HCT116 (cell line): ENCODE measurements around the gene CSNK1D. TPM values are rescaled to one million over a fixed set of nuclear protein-coding genes. Genes with fewer than 3 reads are reported as not detected.

Experiments used
- ATAC-seq: fragments of 200-7000 bp; cut with Tn5 transposase; 2 replicates; pipeline ENCODE4 v1.9.1; 2020; ENCODE audit warnings: mild to moderate bottlenecking, moderate library complexity
- BruUV-seq: library from RNA; stranded (reverse); fragments of 400-500 nt; replicated peaks from 2 replicates; lab custom pipeline; 2021; lab: Mats Ljungman, UMichigan
- CTCF ChIA-PET: fragments of 300-600 bp; sonication (Branson Sonifier 250); formaldehyde crosslinking; loops from one replicate; lab custom pipeline; 2021; ENCODE audit warnings: antibody characterized with exemption; lab: Charles Lee
- POLR2A ChIA-PET: fragments of 300-600, 350-600 bp; sonication (Branson Sonifier 250); formaldehyde crosslinking; loops from one replicate; lab custom pipeline; 2021; ENCODE audit warnings: antibody characterized with exemption; lab: Charles Lee
- RAD21 ChIA-PET, 2 experiments: fragments of 300-600 bp; sonication (Branson Sonifier 250); formaldehyde crosslinking; loops; one replicate each; lab custom pipeline; 2023; ENCODE audit warnings: low total read pairs in 2 of 2; ENCODE audit not compliant: uncharacterized antibody in 2 of 2, unreplicated experiment in 2 of 2, low non-redundant PET in 1 of 2; lab: Charles Lee
- DNase-seq: peaks from one replicate; pipeline ENCODE4 v3.0.0-alpha.2; 2010; ENCODE audit warnings: low read depth, low spot score
- H2AFZ ChIP-seq: fragments of 200-600 bp; shearing (Covaris generic), sonication (generic); 2 replicates; pipeline ENCODE4 v1.6.1; 2017; ENCODE audit warnings: low read depth, mixed run types, mixed read lengths, antibody characterized with exemption, low read length; ENCODE audit not compliant: poor library complexity, severe bottlenecking
- H3K27ac ChIP-seq: 2 replicates; pipeline ENCODE4 v1.5.1; 2012; ENCODE audit warnings: low read depth, low read length
- H3K27me3 ChIP-seq: fragments of 200-600 bp; sonication (generic); 2 replicates; pipeline ENCODE4 v1.6.1; 2016; ENCODE audit warnings: mixed run types, low read length, mixed read lengths; ENCODE audit not compliant: insufficient read depth
- H3K36me3 ChIP-seq, 2 experiments: fragments of 200-500 bp in 1 of 2; fragments of 200-600 bp in 1 of 2; sonication (Bioruptor generic) in 1 of 2; sonication (generic) in 1 of 2; 2 replicates each; pipeline versions ENCODE4 v1.5.1 to v1.6.1; 2014 to 2016; ENCODE audit warnings: low read length in 2 of 2, inconsistent platforms in 1 of 2, mixed read lengths in 1 of 2, mixed run types in 1 of 2; ENCODE audit not compliant: insufficient read depth in 2 of 2, control insufficient read depth in 1 of 2
- H3K4me1 ChIP-seq, 2 experiments: fragments of 200-600 bp in 1 of 2; sonication (generic) in 1 of 2; 2 replicates each; pipeline versions ENCODE4 v1.5.1 to v1.6.1; 2012 to 2017; ENCODE audit warnings: low read length in 2 of 2, inconsistent platforms in 1 of 2, mild to moderate bottlenecking in 1 of 2, mixed read lengths in 1 of 2, mixed run types in 1 of 2, moderate library complexity in 1 of 2; ENCODE audit not compliant: insufficient read depth in 2 of 2, control insufficient read depth in 1 of 2
- H3K4me2 ChIP-seq: fragments of 200-600 bp; sonication (generic); 2 replicates; pipeline ENCODE4 v1.6.1; 2017; ENCODE audit warnings: mixed run types, low read length, mixed read lengths
- H3K4me3 ChIP-seq, 2 experiments: fragments of 200-600 bp in 1 of 2; sonication (generic) in 1 of 2; replicated peaks in 1 of 2; 2 replicates each; pipeline ENCODE4 v1.5.1; 2011 to 2016; ENCODE audit warnings: low read length in 2 of 2, control low read depth in 1 of 2, low read depth in 1 of 2, mild to moderate bottlenecking in 1 of 2, mixed read lengths in 1 of 2, mixed run types in 1 of 2
- H3K79me2 ChIP-seq: fragments of 200-600 bp; sonication (generic); 2 replicates; pipeline ENCODE4 v1.6.1; 2017; ENCODE audit warnings: mild to moderate bottlenecking, mixed run types, low read length, moderate library complexity, mixed read lengths; ENCODE audit not compliant: insufficient read depth
- H3K9ac ChIP-seq: fragments of 200-600 bp; sonication (generic); 2 replicates; pipeline ENCODE4 v1.6.1; 2016; ENCODE audit warnings: low read length, mixed read lengths
- H3K9me2 ChIP-seq: fragments of 200-600 bp; sonication (generic), shearing (Covaris generic); 2 replicates; pipeline ENCODE4 v1.6.1; 2017; ENCODE audit warnings: mixed run types, mild to moderate bottlenecking, moderate library complexity; ENCODE audit not compliant: insufficient read depth
- H3K9me3 ChIP-seq, 2 experiments: fragments of 200-500 bp in 1 of 2; fragments of 200-600 bp in 1 of 2; sonication (Bioruptor generic) in 1 of 2; sonication (generic) in 1 of 2; 2 replicates each; pipeline ENCODE4 v1.6.1; 2014 to 2017; ENCODE audit warnings: low read length in 2 of 2, mixed read lengths in 2 of 2, inconsistent platforms in 1 of 2, low read depth in 1 of 2, mild to moderate bottlenecking in 1 of 2, mixed run types in 1 of 2, moderate library complexity in 1 of 2; ENCODE audit not compliant: control insufficient read depth in 1 of 2, insufficient read depth in 1 of 2
- H4K20me1 ChIP-seq: fragments of 200-600 bp; sonication (generic), shearing (Covaris generic); 2 replicates; pipeline ENCODE4 v1.6.1; 2017; ENCODE audit warnings: mixed run types, mild to moderate bottlenecking, moderate library complexity; ENCODE audit not compliant: insufficient read depth
- CBX3 ChIP-seq: IDR thresholded peaks from 2 replicates; pipeline ENCODE4 v1.6.1; 2012; ENCODE audit warnings: low read depth
- ELF1 ChIP-seq: IDR thresholded peaks from 2 replicates; pipeline ENCODE4 v1.6.1; 2012; ENCODE audit warnings: low read depth, borderline replicate concordance
- EZH2 ChIP-seq: fragments of 200-600 bp; sonication (generic); IDR thresholded peaks from 2 replicates; pipeline ENCODE4 v1.6.1; 2017; ENCODE audit warnings: antibody characterized with exemption, mixed run types
- FOSL1 ChIP-seq: IDR thresholded peaks from 2 replicates; pipeline ENCODE4 v1.6.1; 2012; ENCODE audit warnings: low read depth
- MAX ChIP-seq: IDR thresholded peaks from 2 replicates; pipeline ENCODE4 v1.6.1; 2012
- SIN3A ChIP-seq: IDR thresholded peaks from 2 replicates; pipeline ENCODE4 v1.6.1; 2012; ENCODE audit warnings: low read depth
- SP1 ChIP-seq: IDR thresholded peaks from 2 replicates; pipeline ENCODE4 v1.6.1; 2012; ENCODE audit warnings: low read depth
- SRF ChIP-seq: IDR thresholded peaks from 2 replicates; pipeline ENCODE4 v1.6.1; 2012; ENCODE audit warnings: low read depth
- YY1 ChIP-seq: IDR thresholded peaks from 2 replicates; pipeline ENCODE4 v1.6.1; 2011; ENCODE audit warnings: low read length, low read depth, moderate library complexity, mild to moderate bottlenecking; ENCODE audit not compliant: insufficient replicate concordance; ENCODE audit errors: extremely low read depth
- intact Hi-C: fragments of 100-400 bp; cut with micrococcal nuclease; formaldehyde crosslinking; loops from 2 replicates; pipeline ENCODE4 v1.10.0; 2022
- total RNA-seq: library from RNA; stranded (reverse); gene quantifications from one replicate; pipeline ENCODE4 v1.2.1, GENCODE V29; 2021; ENCODE audit not compliant: unreplicated experiment
- TF ChIP-seq, protein P1 (sequence below): IDR thresholded peaks from 2 replicates; pipeline ENCODE4 v1.6.1; 2011; ENCODE audit warnings: mild to moderate bottlenecking, low read length, moderate library complexity; ENCODE audit not compliant: insufficient replicate concordance; ENCODE audit errors: extremely low read depth

Gene CSNK1D
- total RNA-seq, 1 experiment from 2014 or later: 176 TPM

- peak; percentile 94 for TF ChIP-seq MAX
- TF ChIP-seq SP1: peak; percentile 78
- TF ChIP-seq EZH2: no peak
- TF ChIP-seq, all 23 proteins: peak for 4
Measured at GRCh38 chr17:82281502-82282238, 8.2 kb upstream of the CSNK1D start (continued).

- peak overlapping the region; percentile 59; the same call in 1 of the 2 replicates for H3K27ac ChIP-seq
- no peaks in the 10 kb centered on the region for H3K9me2 ChIP-seq
- H3K4me3 ChIP-seq: no peak overlapping the region
- peak overlapping the region; percentile 69 for H3K4me2 ChIP-seq
- H3K9me3 ChIP-seq: no peaks in the 10 kb centered on the region
- BruUV-seq: no TSS peak
- TF ChIP-seq FOSL1 (no peak), YY1 (no peak), SIN3A (no peak), SP1 (no peak)
- TF ChIP-seq, all 23 proteins: peak for 0
- Histone ChIP-seq H3K36me3 (no peaks in the 10 kb centered on the region), H3K4me1 (peaks cover 31 to 44% of the 10 kb centered on the region in 2 experiments), H3K9ac (no peak overlapping the region), H2AFZ (no peak overlapping the region), H3K27me3 (no peaks in the 10 kb centered on the region), H4K20me1 (no peaks in the 10 kb centered on the region), H3K79me2 (no peaks in the 10 kb centered on the region)
- CTCF ChIA-PET: interaction anchor here (0.5 kb wide), 1 partner anchor 27 kb away, joined by 3 read pairs; no protein-coding TSS in a partner anchor
- DNase-seq: no peak
- intact Hi-C loops: no loop called here
- ATAC-seq: no peak
- POLR2A ChIA-PET: interaction anchor here (1.0 to 4.8 kb wide), 4 partner anchors 11 to 75 kb away, joined by 3 to 35 read pairs (median 3); partner anchors contain the start of gene SLC16A3
- RAD21 ChIA-PET: no interaction called here
Measured at GRCh38 chr17:82281076-82281475, 7.6 kb upstream of the CSNK1D start.

GRCh38 chr17:82280537-82280936 is 7.0 kb upstream of the CSNK1D start:
- peaks cover 31 to 44% of the 10 kb centered on the region in 2 experiments for H3K4me1 ChIP-seq
- no peaks in the 10 kb centered on the region for H3K36me3 ChIP-seq
- CTCF ChIA-PET: no interaction called here
- ATAC-seq (no peak), DNase-seq (no peak)
- no peaks in the 10 kb centered on the region for H3K9me2 ChIP-seq
- H2AFZ ChIP-seq: no peak overlapping the region
- no peak overlapping the region for H3K27ac ChIP-seq
- POLR2A ChIA-PET: interaction anchor here (1.0 to 4.8 kb wide), 3 partner anchors 11 to 51 kb away, joined by 3 to 35 read pairs (median 3); partner anchors contain the start of gene SLC16A3
- no peaks in the 10 kb centered on the region for H4K20me1 ChIP-seq
- TF ChIP-seq SRF (no peak), ELF1 (no peak), CBX3 (no peak), SIN3A (no peak)
- TF ChIP-seq, protein P1, sequence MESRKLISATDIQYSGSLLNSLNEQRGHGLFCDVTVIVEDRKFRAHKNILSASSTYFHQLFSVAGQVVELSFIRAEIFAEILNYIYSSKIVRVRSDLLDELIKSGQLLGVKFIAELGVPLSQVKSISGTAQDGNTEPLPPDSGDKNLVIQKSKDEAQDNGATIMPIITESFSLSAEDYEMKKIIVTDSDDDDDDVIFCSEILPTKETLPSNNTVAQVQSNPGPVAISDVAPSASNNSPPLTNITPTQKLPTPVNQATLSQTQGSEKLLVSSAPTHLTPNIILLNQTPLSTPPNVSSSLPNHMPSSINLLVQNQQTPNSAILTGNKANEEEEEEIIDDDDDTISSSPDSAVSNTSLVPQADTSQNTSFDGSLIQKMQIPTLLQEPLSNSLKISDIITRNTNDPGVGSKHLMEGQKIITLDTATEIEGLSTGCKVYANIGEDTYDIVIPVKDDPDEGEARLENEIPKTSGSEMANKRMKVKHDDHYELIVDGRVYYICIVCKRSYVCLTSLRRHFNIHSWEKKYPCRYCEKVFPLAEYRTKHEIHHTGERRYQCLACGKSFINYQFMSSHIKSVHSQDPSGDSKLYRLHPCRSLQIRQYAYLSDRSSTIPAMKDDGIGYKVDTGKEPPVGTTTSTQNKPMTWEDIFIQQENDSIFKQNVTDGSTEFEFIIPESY: no peak
- BruUV-seq: no TSS peak
- H3K9ac ChIP-seq: no peak overlapping the region
- no peaks in the 10 kb centered on the region for H3K79me2 ChIP-seq
- intact Hi-C loops: no loop called here
- H3K9me3 ChIP-seq: no peaks in the 10 kb centered on the region
- no peak overlapping the region for H3K4me3 ChIP-seq
- RAD21 ChIA-PET: no interaction called here
- no peak overlapping the region for H3K4me2 ChIP-seq
- H3K27me3 ChIP-seq: no peaks in the 10 kb centered on the region
